Measurements from ENCODE around the gene ARHGAP1.

DNA sequence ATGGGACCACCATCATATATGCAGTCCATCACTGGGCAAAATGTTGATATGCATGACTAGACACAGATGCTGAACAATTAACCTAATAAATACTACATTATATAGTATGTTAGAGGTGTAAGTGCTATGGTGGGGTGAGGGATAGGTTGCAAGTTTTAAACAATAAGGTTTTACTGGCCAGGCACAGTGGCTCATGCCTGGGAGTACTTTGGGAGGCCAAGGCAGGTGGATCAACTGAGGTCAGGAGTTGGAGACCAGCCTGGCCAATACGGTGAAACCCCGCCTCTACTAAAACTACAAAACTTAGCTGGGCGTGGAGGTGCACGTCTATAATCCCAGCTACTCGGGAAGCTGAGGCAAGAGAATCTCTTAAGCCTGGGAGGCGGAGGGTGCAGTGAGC, 46.7 kb upstream of the ARHGAP1 start:
- TF ChIP-seq POLR2A (IDR thresholded peaks at IDR 0.05; ENCODE audit: low read depth, low read length): no peak
- TF ChIP-seq PAX5 (IDR thresholded peaks at IDR 0.05; ENCODE audit: insufficient read depth, low read length, severe bottlenecking): no peak
- no peak for TF ChIP-seq POLR2AphosphoS5 (IDR thresholded peaks at IDR 0.05; ENCODE audit: low read depth, low read length)
- TF ChIP-seq TAF1 (IDR thresholded peaks at IDR 0.05; ENCODE audit: low read depth, low read length): no peak

Data from GM12891 (cell line).